Measurements from ENCODE around the gene KCNK3. TPM values are rescaled to one million over a fixed set of nuclear protein-coding genes. Genes with fewer than 3 reads are reported as not detected.

KCNK3 gene
- total and polyA plus RNA-seq, 10 donors, result 0.61 to 6.0 (median 2.0) TPM

- intact Hi-C loops (cut with DNase I; ENCODE audit: low total_unique reads), result no loop called here
- no peak for TF ChIP-seq CTCF (IDR thresholded peaks at IDR 0.05 in 8 of 11, conservative IDR thresholded peaks at IDR 0.05 in 3 of 11)
- no peak for TF ChIP-seq POLR2A (IDR thresholded peaks at IDR 0.05)
- TF ChIP-seq POLR2AphosphoS5 (IDR thresholded peaks at IDR 0.05), result peak in 2 of 3 donors; percentile 15 to 27
- 54 to 75% (median 56%) methylated on average over 7 to 8 of the region's 8 CpGs for WGBS, 5 donors
- Histone ChIP-seq H3K4me1 (peaks cover 0 to 23% (median 8%) of the 10 kb centered on the region in 6 donors), H3K27me3 (replicated peaks in 1 of 7) (peaks cover 0 to 6% (median 0%) of the 10 kb centered on the region in 7 donors), H3K27ac (peak overlapping the region in 3 of 8 donors; percentile 11 to 38 (median 28)), H3K36me3 (no peaks in the 10 kb centered on the region), H3K9me3 (no peaks in the 10 kb centered on the region), H3K4me3 (no peak overlapping the region)
- DNase-seq, result peak; percentile 73
Measured at GRCh38 chr2:26735883-26736588, 43.5 kb downstream of the KCNK3 start.

GRCh38 chr2:26737221-26737620, 44.7 kb downstream of the KCNK3 start:
- WGBS, 5 donors, result 75 to 82% (median 80%) methylated on average over 4 of the region's 4 CpGs
- Histone ChIP-seq H3K27ac (no peak overlapping the region), H3K4me3 (no peak overlapping the region), H3K36me3 (no peaks in the 10 kb centered on the region), H3K27me3 (replicated peaks in 1 of 7) (peaks cover 0 to 6% (median 0%) of the 10 kb centered on the region in 7 donors), H3K4me1 (peaks cover 0 to 29% (median 11%) of the 10 kb centered on the region in 6 donors), H3K9me3 (no peaks in the 10 kb centered on the region)
- intact Hi-C loops (cut with DNase I; ENCODE audit: low total_unique reads), result no loop called here
- no peak for TF ChIP-seq POLR2A (IDR thresholded peaks at IDR 0.05)
- TF ChIP-seq POLR2AphosphoS5 (IDR thresholded peaks at IDR 0.05), result no peak
- TF ChIP-seq CTCF (IDR thresholded peaks at IDR 0.05 in 8 of 11, conservative IDR thresholded peaks at IDR 0.05 in 3 of 11), result no peak
- no peak for DNase-seq

DNA sequence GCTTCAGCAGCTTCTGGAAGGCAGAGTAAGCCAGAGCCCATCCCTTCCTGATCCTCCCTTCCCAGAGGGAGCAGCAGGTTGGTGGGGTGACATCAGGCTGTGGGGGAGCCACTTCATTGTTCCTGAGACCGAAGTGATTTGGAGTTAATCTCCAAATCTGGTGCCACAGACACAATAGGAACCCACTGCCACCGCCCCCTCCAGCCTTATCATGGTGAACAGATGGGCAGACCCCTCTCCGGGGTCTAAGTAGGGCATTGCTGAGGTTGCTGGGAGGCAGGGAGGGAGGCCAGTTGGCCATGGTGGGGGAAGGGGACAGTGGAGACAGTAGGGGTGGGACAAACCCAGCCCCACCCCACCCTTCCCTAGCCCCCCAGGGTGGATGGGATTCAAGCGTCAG, 46.0 kb downstream of the KCNK3 start:
- Histone ChIP-seq H3K9me3 (no peaks in the 10 kb centered on the region), H3K4me3 (no peak overlapping the region), H3K4me1 (peaks cover 0 to 29% (median 11%) of the 10 kb centered on the region in 6 donors), H3K27me3 (replicated peaks in 1 of 7) (peaks cover 0 to 6% (median 0%) of the 10 kb centered on the region in 7 donors), H3K27ac (no peak overlapping the region), H3K36me3 (no peaks in the 10 kb centered on the region)
- DNase-seq, result no peak
- intact Hi-C loops (cut with DNase I; ENCODE audit: low total_unique reads), result no loop called here
- TF ChIP-seq POLR2A (IDR thresholded peaks at IDR 0.05) (no peak), POLR2AphosphoS5 (IDR thresholded peaks at IDR 0.05) (no peak), CTCF (IDR thresholded peaks at IDR 0.05 in 8 of 11, conservative IDR thresholded peaks at IDR 0.05 in 3 of 11) (no peak)
- WGBS, 5 donors, result 37 to 77% (median 58%) methylated on average over 3 to 4 of the region's 4 CpGs

GRCh38 chr2:26739514-26739913, 47.0 kb downstream of the KCNK3 start:
- DNase-seq, result no peak
- Histone ChIP-seq H3K4me3 (no peak overlapping the region), H3K36me3 (no peaks in the 10 kb centered on the region), H3K4me1 (peaks cover 0 to 29% (median 11%) of the 10 kb centered on the region in 6 donors), H3K9me3 (no peaks in the 10 kb centered on the region), H3K27ac (no peak overlapping the region), H3K27me3 (replicated peaks in 1 of 7) (peaks cover 0 to 6% (median 0%) of the 10 kb centered on the region in 7 donors)
- TF ChIP-seq CTCF (IDR thresholded peaks at IDR 0.05 in 8 of 11, conservative IDR thresholded peaks at IDR 0.05 in 3 of 11) (no peak), POLR2A (IDR thresholded peaks at IDR 0.05) (no peak), POLR2AphosphoS5 (IDR thresholded peaks at IDR 0.05) (no peak)
- intact Hi-C loops (cut with DNase I; ENCODE audit: low total_unique reads), result no loop called here
- 96 to 99% (median 97%) methylated on average over 7 of the region's 7 CpGs for WGBS, 5 donors

All from spleen (tissue), 11 donors.